ENCODE data around the gene YPEL2. TPM values are rescaled to one million over a fixed set of nuclear protein-coding genes. Genes with fewer than 3 reads are reported as not detected.

YPEL2 gene
- total and polyA plus RNA-seq, 2 donors (not counting 3 experiments of a cell fraction or from before 2014, with no cell fraction given), result 36.5 to 66.8 TPM

- no peak overlapping the region for H3K27ac ChIP-seq (ENCODE audit: insufficient read depth, low read depth, low read length)
- no peak overlapping the region for H3K4me2 ChIP-seq (ENCODE audit: insufficient read depth, low read length)
- no peak for TF ChIP-seq MYC (IDR thresholded peaks at IDR 0.05; ENCODE audit: low read depth, low read length)
- TF ChIP-seq FOS (IDR thresholded peaks at IDR 0.05; ENCODE audit: borderline replicate concordance, insufficient read depth, low read length), result no peak
- no peak for TF ChIP-seq JUN (IDR thresholded peaks at IDR 0.05; ENCODE audit: borderline replicate concordance, insufficient read depth, insufficient read length, low read depth)
- TF ChIP-seq GATA2 (IDR thresholded peaks at IDR 0.05; ENCODE audit: insufficient read depth, insufficient read length, low read depth, low read length), result no peak
- TF ChIP-seq CTCF (IDR thresholded peaks at IDR 0.05; ENCODE audit: extremely low read depth in 1 of 2, insufficient read depth in 1 of 2, low read depth in 1 of 2, low read length in 2 of 2), result no peak
- no peak for TF ChIP-seq POLR2A (IDR thresholded peaks at IDR 0.05; ENCODE audit: low read depth, low read length)
- no peaks in the 10 kb centered on the region for H4K20me1 ChIP-seq (replicated peaks; ENCODE audit: control insufficient read depth, extremely low read depth, insufficient read depth, low read length)
- H3K4me1 ChIP-seq (ENCODE audit: control insufficient read depth, extremely low read depth, insufficient read depth, low read length), result no peaks in the 10 kb centered on the region
- no TSS peak for BruUV-seq (replicated peaks)
- dilution Hi-C loops (cut with MboI; ENCODE audit: extremely low pct_ligation_motif_present, low sequenced_read_pairs) (no loop called here), intact Hi-C loops (cut with micrococcal nuclease) (no loop called here)
- no peak overlapping the region for H2AFZ ChIP-seq (ENCODE audit: low read depth, low read length)
- FAIRE-seq, result no peak
- peaks cover 7 to 18% of the 10 kb centered on the region in 2 experiments for H3K36me3 ChIP-seq (ENCODE audit: control insufficient read depth in 2 of 2, extremely low read depth in 1 of 2, insufficient read depth in 2 of 2, low read length in 2 of 2)
- H3K9ac ChIP-seq (replicated peaks; ENCODE audit: extremely low read depth, insufficient read depth, low read length), result no peak overlapping the region
- ChIA-PET CTCF (interaction anchor here (1.4 to 4.1 kb wide), 2 partner anchors 23 to 75 kb away, joined by 4 to 12 read pairs; no protein-coding TSS in a partner anchor), POLR2A (no interaction called here)
- no peaks in the 10 kb centered on the region for H3K9me1 ChIP-seq (replicated peaks; ENCODE audit: control insufficient read depth, extremely low read depth, insufficient read depth, low read length)
- no peaks in the 10 kb centered on the region for H3K9me3 ChIP-seq (replicated peaks; ENCODE audit: control insufficient read depth, insufficient read depth, low read length)
- H3K4me3 ChIP-seq (replicated peaks in 1 of 3; ENCODE audit: insufficient read depth in 1 of 3, low read depth in 1 of 3, low read length in 3 of 3), result no peak overlapping the region
- H3K79me2 ChIP-seq (ENCODE audit: control insufficient read depth, insufficient read depth, low read length), result no peaks in the 10 kb centered on the region
- H3K27me3 ChIP-seq (ENCODE audit: control insufficient read depth in 2 of 2, insufficient read depth in 2 of 2, low read length in 2 of 2), result no peaks in the 10 kb centered on the region
- no peak for DNase-seq (ENCODE audit: low read depth, low spot score)
These were observed 73.0 kb downstream of the YPEL2 start for GRCh38 chr17:59404471-59404870.
